ENCODE measurements around the gene MTURN. TPM values are rescaled to one million over a fixed set of nuclear protein-coding genes. Genes with fewer than 3 reads are reported as not detected.

MTURN gene
- total and polyA plus RNA-seq, 2 donors from 2014 or later: 54.7 to 80.1 TPM

- Histone ChIP-seq H3K4me1 (ENCODE audit: control insufficient read depth in 2 of 3, insufficient read depth in 2 of 3, low read depth in 1 of 3, low read length in 3 of 3) (peaks cover 0 to 10% (median 7%) of the 10 kb centered on the region in 3 donors), H3K9me3 (ENCODE audit: control insufficient read depth in 2 of 3, insufficient read depth in 1 of 3, low read length in 3 of 3) (no peaks in the 10 kb centered on the region), H3K9ac (ENCODE audit: low read length in 3 of 3) (peak overlapping the region in 2 of 3 donors; percentile 62 to 87), H3K36me3 (ENCODE audit: control insufficient read depth in 2 of 3, insufficient read depth in 3 of 3, low read length in 3 of 3) (no peaks in the 10 kb centered on the region), H3K27me3 (ENCODE audit: control insufficient read depth, insufficient read depth, low read length) (no peaks in the 10 kb centered on the region), H3K4me3 (ENCODE audit: low read length in 3 of 3) (peak overlapping the region; percentile 79 to 87 (median 83)), H3K27ac (ENCODE audit: low read depth in 2 of 2, low read length in 2 of 2) (peak overlapping the region; percentile 87 to 88)
- DNase-seq (peak in 4 of 5 donors; percentile 29 to 73 (median 38)), FAIRE-seq (no peak)
- intact Hi-C loops (cut with DNase I): no loop called here
- TF ChIP-seq CTCF (IDR thresholded peaks at IDR 0.05; ENCODE audit: borderline replicate concordance, extremely low read depth, insufficient read depth): no peak
Measured at GRCh38 chr7:30136117-30136731, 1.4 kb downstream of the MTURN start.

- no peak for TF ChIP-seq CTCF (IDR thresholded peaks at IDR 0.05; ENCODE audit: borderline replicate concordance, extremely low read depth, insufficient read depth)
- peaks cover 0 to 12% (median 11%) of the 10 kb centered on the region in 3 donors for H3K4me1 ChIP-seq (ENCODE audit: control insufficient read depth in 2 of 3, insufficient read depth in 2 of 3, low read depth in 1 of 3, low read length in 3 of 3)
- DNase-seq (no peak), FAIRE-seq (no peak)
- peak overlapping the region in 2 of 3 donors; percentile 13 to 87 for H3K9ac ChIP-seq (ENCODE audit: low read length in 3 of 3)
- H3K36me3 ChIP-seq (ENCODE audit: control insufficient read depth in 2 of 3, insufficient read depth in 3 of 3, low read length in 3 of 3): no peaks in the 10 kb centered on the region
- H3K9me3 ChIP-seq (ENCODE audit: control insufficient read depth in 2 of 3, insufficient read depth in 1 of 3, low read length in 3 of 3): no peaks in the 10 kb centered on the region
- intact Hi-C loops (cut with DNase I): no loop called here
- H3K27ac ChIP-seq (ENCODE audit: low read depth in 2 of 2, low read length in 2 of 2): peak overlapping the region; percentile 87 to 88
- H3K27me3 ChIP-seq (ENCODE audit: control insufficient read depth, insufficient read depth, low read length): no peaks in the 10 kb centered on the region
- peak overlapping the region; percentile 21 to 83 (median 37) for H3K4me3 ChIP-seq (ENCODE audit: low read length in 3 of 3)
Measured at GRCh38 chr7:30136743-30137485, 2.1 kb downstream of the MTURN start.

GRCh38 chr7:30139836-30140384 lies 5.1 kb downstream of the MTURN start:
- Histone ChIP-seq H3K4me3 (ENCODE audit: low read length in 3 of 3) (no peak overlapping the region), H3K36me3 (ENCODE audit: control insufficient read depth in 2 of 3, insufficient read depth in 3 of 3, low read length in 3 of 3) (no peaks in the 10 kb centered on the region), H3K9ac (ENCODE audit: low read length in 3 of 3) (no peak overlapping the region), H3K9me3 (ENCODE audit: control insufficient read depth in 2 of 3, insufficient read depth in 1 of 3, low read length in 3 of 3) (no peaks in the 10 kb centered on the region), H3K4me1 (ENCODE audit: control insufficient read depth in 2 of 3, insufficient read depth in 2 of 3, low read depth in 1 of 3, low read length in 3 of 3) (peaks cover 0 to 21% (median 12%) of the 10 kb centered on the region in 3 donors), H3K27ac (ENCODE audit: low read depth in 2 of 2, low read length in 2 of 2) (peak overlapping the region; percentile 1 to 54), H3K27me3 (ENCODE audit: control insufficient read depth, insufficient read depth, low read length) (no peaks in the 10 kb centered on the region)
- intact Hi-C loops (cut with DNase I): no loop called here
- DNase-seq (no peak), FAIRE-seq (no peak)
- no peak for TF ChIP-seq CTCF (IDR thresholded peaks at IDR 0.05; ENCODE audit: borderline replicate concordance, extremely low read depth, insufficient read depth)

Data from kidney (tissue), 14 donors.